NK-92 (cell line): ENCODE measurements around the gene UGP2.
"Not testable (repeated sequence)": the region's sequence is repeated elsewhere in the genome, so short reads cannot be mapped to it uniquely, and the experiment has no call there.

Experiments
- DNase-seq: peaks from one replicate; lab custom pipeline; 2025; ENCODE audit not compliant: unreplicated experiment; lab: John Stamatoyannopoulos, UW

Gene UGP2

GRCh38 chr2:63841254-63842022, at the start of gene UGP2:
Gene UGP2, plus strand, starts transcription at chr2:63841896. Its CDS starts 290 bp downstream, at chr2:63842186.
- peak; percentile 25 for DNase-seq

DNA sequence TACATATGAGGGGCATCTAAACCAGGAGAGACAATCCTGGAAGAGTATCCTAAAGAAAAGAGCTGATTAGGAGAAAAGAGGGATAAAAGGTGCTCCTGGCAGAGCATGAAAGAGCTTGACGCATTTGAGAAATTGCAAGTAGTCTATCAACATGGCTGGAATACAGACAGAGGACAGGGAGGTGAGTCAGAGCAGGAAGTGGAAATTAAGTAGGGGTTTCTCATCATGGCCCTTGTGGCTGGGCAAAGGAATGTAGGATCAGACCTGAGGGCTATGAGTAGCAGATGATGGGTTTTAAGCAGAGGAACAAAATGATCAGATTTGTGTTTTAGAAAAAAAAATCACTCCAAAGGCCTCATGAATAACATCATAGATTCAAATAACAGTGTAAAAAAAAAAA, 49.2 kb upstream of the UGP2 start:
- DNase-seq, result no peak

GRCh38 chr2:63796366-63796765, 45.3 kb upstream of the UGP2 start:
- no peak for DNase-seq

- DNase-seq, result no peak
These were observed 44.9 kb upstream of the UGP2 start for GRCh38 chr2:63796796-63797195.

- DNase-seq, result no peak
These were observed 40.2 kb upstream of the UGP2 start for GRCh38 chr2:63801455-63801854.

- no peak for DNase-seq
These were observed 36.3 kb upstream of the UGP2 start for GRCh38 chr2:63805412-63805811.

- DNase-seq, result not testable (repeated sequence)
These were observed 33.7 kb upstream of the UGP2 start for GRCh38 chr2:63808036-63808435.

DNA sequence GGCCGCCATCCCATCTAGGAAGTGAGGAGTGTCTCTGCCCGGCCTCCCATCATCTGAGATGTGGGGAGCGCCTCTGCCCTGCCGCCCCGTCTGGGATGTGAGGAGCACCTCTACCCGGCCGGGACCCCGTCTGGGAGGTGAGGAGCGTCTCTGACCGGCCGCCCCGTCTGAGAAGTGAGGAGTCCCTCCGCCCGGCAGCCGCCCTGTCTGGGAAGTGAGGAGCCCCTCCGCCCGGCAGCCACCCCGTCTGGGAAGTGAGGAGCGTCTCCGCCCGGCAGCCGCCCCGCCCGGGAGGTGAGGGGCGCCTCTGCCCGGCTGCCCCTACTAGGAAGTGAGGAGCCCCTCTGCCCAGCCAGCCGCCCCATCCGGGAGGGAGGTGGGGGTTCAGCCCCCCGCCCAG, 32.8 kb upstream of the UGP2 start:
- not testable (repeated sequence) for DNase-seq

GRCh38 chr2:63811063-63811462, 30.6 kb upstream of the UGP2 start:
- DNase-seq, result no peak

GRCh38 chr2:63811870-63812269, 29.8 kb upstream of the UGP2 start:
- not testable (repeated sequence) for DNase-seq

GRCh38 chr2:63814114-63814513, 27.6 kb upstream of the UGP2 start:
- DNase-seq, result no peak

GRCh38 chr2:63817382-63817781, 24.3 kb upstream of the UGP2 start:
- no peak for DNase-seq

- DNase-seq, result no peak
These were observed 23.4 kb upstream of the UGP2 start for GRCh38 chr2:63818271-63818670.

- no peak for DNase-seq
These were observed 22.4 kb upstream of the UGP2 start for GRCh38 chr2:63819256-63819655.

DNA sequence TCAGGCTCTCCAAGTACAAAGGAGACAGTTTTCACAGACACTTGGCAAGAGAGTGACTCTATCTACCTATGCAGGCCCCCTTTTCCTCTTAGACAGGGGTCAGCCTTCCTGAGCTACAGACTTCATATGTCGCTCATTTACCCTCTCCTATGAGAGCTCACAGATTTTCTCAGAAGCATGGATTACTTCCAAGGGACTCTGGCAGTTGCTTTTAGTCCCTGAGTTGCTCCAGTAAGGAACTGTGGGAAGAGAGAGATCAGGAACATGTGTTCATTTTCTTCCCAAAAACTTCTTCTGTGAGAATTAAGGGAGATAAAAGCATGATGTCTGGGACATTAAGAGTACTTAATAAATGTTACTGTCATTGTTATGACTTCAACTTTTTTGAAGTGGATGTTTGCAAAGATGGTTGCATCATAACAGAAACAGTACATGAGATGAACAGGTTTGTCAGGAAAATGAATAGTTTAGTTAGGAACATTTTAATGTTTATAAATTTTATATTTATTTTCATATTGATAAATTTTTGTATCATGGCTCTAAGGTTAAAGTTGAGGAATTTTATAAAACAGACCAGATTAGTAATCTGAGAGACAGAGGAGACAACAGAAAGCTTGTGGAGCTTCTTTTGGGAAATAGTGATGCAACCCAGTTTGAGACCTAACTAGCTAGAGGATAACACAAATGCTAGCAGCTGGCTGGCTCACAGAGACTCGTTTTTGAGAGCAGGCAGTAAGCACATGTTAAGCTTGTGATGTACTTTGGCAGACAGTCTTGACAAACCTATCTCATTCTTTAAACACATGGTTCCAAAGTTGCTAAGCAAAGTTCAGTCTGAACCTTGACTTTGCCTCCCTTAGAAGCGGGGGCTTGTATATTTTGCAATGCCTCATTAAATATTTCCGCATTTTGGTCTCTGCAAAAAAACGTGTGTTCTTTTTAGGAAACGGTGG, 21.7 kb upstream of the UGP2 start:
- DNase-seq, result no peak

DNA sequence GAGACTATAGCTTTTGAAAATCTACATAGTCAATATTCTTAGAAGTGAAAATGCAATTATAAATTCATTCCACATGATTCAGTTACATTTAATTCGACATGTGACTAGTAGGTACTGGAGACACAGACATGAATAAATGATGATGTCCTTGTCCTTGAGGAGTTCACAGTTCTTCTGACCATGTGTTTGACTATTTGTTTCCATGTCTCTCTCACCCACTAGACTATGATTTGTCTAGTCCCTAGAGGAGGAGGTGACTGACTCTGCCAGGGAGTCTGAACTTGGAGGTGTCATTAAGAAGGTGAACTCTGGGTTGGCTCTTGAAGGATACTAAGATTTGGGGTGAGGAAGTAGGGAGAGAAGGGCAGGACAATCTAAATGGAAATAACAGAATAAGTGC, 20.7 kb upstream of the UGP2 start:
- DNase-seq, result no peak

DNA sequence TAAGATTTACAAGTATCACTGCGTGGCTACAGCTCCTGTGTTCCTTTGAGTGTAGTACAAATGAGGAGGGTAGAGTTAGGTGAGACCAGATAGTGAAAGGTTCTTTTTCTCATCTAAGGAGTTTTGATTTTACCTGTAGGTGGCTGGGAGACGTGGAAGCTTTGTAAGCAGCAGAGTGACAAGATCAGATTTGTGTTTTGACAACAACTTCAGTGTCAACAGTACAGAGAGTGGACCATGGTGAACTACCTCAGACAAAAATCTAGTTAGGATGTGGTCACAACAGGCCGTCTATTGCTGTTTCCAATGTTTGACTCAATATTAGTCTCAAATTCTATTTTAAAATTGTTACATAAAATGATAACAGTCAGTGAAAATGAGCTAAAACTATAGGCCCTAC, 20.3 kb upstream of the UGP2 start:
- DNase-seq, result no peak

GRCh38 chr2:63822478-63822877, 19.2 kb upstream of the UGP2 start:
- DNase-seq, result no peak

DNA sequence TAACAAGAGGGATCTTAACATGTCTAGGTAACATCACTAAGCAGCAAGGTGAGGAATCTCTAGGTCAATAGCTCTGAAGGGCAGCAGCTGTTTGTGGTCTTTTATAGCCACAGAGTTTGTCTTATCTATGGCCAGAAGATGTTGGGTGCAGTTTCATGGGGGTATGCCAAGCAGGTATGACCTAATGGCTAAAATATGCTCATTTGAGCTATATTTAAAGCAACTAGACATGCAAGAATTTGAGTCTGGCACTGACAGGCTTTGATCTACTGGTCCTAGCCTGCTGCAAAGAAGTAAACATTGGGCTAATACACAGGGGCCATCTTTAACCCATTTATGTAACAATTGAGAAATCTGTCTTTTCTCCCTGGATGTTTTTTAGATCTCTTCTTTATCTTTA, 13.9 kb upstream of the UGP2 start:
- no peak for DNase-seq

DNA sequence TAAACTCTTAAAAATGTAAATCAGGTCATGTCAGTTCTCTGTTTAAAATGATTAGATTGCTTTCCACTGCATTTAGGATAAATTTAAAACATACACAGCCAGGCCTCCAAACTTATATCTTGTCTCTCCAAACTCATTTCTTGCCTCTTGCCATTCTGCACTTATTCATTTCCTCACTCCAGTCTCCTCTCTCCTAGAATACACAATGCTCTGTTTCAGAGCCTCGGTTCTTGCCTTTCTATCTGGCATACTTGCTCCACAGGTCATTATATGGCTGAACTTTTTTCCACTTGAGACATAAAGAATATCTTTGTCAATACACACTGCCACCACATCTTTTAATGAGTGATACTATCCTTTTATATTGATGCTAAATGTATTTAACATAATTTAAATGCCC, 10.5 kb upstream of the UGP2 start:
- DNase-seq, result no peak

DNA sequence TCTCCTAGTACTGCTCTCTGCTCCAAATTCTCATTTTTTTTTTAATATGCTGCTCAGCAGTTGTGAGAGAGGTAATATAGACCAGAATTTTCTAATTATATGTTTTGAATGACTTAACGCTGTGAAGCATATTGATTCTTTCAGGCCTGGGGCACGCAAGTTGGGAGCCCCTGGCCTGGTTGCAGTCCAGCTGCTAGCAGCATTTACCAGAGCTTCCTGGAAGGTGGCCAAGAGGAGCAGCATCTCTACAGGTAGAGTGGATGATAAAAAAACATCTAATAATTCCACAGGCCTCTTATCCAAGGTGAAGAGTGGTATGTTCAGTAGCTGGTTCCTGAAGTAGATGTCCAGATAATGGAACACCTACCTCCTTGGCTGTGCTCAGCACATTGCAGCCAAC, 7.3 kb upstream of the UGP2 start:
- DNase-seq, result no peak

DNA sequence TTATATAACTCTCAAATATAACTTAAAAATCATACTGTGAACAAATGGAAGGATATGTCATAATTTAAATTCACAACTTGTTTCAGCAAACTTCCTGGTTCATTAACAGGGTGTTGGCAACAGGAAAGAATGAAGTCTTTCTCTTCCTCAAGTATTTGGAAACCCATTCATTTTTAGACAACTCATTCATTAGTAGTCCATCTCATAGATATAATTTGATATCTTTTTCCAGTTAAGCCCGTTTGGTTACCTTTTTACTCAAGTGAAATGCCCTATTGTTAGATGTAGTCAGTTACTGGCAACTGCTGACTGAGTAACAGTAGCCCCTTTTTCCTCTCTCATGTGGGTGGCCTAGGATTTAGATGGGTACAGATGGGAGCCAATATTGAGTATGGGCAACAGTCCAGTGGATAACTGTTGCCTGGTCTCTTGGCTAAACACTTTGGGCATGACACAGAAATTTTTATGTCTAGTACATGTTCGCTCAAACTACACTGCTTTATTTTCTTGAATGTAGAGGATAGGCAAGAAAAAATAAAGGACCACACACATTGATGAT, 4.6 kb upstream of the UGP2 start:
- no peak for DNase-seq
